LNCaP clone FGC (cell line): ENCODE results near the gene KRTAP10-1.

Source experiments
- DNase-seq: peaks from one replicate; pipeline ENCODE4 v3.0.0-alpha.2; 2011; ENCODE audit warnings: low read depth
- H3K4me3 ChIP-seq: 2 replicates; pipeline ENCODE4 v1.5.1; 2011; ENCODE audit warnings: mild to moderate bottlenecking, low read depth, low read length, control low read depth
- TF ChIP-seq, protein P1 (sequence below): IDR thresholded peaks from 2 replicates; pipeline ENCODE4 v1.5.1; 2012; ENCODE audit warnings: mild to moderate bottlenecking; ENCODE audit not compliant: control insufficient read depth, insufficient read depth; ENCODE audit errors: extremely low read depth

Gene KRTAP10-1

GRCh38 chr21:44509539-44509938, 30.5 kb downstream of the KRTAP10-1 start:
- TF ChIP-seq, protein P1, sequence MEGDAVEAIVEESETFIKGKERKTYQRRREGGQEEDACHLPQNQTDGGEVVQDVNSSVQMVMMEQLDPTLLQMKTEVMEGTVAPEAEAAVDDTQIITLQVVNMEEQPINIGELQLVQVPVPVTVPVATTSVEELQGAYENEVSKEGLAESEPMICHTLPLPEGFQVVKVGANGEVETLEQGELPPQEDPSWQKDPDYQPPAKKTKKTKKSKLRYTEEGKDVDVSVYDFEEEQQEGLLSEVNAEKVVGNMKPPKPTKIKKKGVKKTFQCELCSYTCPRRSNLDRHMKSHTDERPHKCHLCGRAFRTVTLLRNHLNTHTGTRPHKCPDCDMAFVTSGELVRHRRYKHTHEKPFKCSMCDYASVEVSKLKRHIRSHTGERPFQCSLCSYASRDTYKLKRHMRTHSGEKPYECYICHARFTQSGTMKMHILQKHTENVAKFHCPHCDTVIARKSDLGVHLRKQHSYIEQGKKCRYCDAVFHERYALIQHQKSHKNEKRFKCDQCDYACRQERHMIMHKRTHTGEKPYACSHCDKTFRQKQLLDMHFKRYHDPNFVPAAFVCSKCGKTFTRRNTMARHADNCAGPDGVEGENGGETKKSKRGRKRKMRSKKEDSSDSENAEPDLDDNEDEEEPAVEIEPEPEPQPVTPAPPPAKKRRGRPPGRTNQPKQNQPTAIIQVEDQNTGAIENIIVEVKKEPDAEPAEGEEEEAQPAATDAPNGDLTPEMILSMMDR = peak; percentile 89
- DNase-seq = peak; percentile 94
- H3K4me3 ChIP-seq = no peak overlapping the region

DNA sequence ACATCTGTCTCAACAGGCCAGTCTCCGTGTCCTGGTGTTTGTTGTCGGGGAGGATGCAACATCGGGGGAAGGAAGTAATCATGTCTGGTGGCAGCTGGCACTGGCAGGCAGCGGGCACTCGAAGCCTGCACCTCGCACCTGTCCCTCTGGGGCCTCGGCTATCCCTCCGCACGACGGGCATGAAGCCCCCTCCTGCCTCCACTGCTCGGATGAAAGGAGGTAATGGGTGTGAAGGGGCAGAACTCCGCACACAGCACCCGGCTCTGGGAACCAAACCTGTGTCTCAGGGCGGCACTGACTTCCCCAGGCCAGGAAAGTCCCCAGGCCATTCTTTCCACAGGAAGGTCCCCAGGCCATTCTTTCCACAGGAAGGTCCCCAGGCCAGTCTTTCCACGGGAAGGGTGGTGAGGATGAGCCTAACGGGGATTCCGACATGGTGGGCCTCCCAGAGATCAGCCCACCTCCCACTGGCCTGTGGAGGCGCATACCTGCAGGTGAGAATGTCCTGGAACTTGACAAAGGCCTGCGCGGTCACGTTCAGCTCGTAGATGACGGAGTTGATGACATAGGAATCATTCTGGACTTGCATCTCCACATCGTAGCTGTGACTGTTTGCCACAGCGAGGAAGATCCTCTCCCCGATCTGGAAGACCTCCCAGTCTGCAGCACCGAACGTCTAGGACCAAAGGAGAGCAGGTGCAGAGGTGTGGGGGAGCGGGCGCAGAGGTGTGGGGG, 31.1 kb downstream of the KRTAP10-1 start:
- no peak for DNase-seq

GRCh38 chr21:44508426-44508710, 31.6 kb downstream of the KRTAP10-1 start:
- no peak overlapping the region for H3K4me3 ChIP-seq
- no peak for DNase-seq
- TF ChIP-seq, protein P1 = no peak

More for the DNA sequence above, 31.1 kb downstream of the KRTAP10-1 start:
- no peak overlapping the region for H3K4me3 ChIP-seq
- TF ChIP-seq, protein P1 = no peak

DNA sequence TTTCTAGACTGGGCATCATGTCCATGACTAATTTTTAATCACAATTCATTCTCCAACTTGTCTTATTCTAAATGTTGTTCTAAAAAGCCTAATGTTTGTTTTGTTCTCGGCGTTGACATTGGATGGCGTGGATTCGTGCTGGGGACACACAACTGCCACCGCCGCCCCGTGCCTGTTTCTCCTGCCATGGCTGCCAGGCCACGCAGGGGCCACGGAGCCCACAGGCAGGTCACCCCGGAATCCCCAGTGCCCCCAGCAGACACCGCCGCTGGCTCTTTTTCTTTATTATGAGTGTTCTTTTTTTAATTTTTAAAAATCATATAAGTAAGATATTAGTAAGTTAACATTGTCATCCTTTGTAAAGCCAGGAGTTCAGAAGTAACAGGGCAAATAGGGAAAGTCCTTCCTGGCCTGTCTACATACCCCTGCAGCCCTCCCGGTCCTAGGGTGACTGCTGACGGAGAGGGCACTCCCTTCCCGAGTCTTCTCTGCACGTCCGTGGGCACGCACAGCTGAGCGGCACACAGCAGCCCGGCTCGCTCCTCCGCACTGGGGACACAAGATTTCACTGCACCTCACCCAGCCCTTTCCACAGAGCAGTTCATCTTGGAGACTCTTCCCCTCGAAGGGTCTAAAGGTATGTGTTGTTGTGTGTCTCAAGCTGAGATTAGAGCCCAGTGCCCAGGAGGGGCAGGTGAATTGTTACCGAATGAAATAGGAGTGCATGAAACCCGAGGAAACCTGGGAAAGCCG, 32.1 kb downstream of the KRTAP10-1 start:
- DNase-seq = no peak
- H3K4me3 ChIP-seq = no peak overlapping the region
- TF ChIP-seq, protein P1 = no peak

DNA sequence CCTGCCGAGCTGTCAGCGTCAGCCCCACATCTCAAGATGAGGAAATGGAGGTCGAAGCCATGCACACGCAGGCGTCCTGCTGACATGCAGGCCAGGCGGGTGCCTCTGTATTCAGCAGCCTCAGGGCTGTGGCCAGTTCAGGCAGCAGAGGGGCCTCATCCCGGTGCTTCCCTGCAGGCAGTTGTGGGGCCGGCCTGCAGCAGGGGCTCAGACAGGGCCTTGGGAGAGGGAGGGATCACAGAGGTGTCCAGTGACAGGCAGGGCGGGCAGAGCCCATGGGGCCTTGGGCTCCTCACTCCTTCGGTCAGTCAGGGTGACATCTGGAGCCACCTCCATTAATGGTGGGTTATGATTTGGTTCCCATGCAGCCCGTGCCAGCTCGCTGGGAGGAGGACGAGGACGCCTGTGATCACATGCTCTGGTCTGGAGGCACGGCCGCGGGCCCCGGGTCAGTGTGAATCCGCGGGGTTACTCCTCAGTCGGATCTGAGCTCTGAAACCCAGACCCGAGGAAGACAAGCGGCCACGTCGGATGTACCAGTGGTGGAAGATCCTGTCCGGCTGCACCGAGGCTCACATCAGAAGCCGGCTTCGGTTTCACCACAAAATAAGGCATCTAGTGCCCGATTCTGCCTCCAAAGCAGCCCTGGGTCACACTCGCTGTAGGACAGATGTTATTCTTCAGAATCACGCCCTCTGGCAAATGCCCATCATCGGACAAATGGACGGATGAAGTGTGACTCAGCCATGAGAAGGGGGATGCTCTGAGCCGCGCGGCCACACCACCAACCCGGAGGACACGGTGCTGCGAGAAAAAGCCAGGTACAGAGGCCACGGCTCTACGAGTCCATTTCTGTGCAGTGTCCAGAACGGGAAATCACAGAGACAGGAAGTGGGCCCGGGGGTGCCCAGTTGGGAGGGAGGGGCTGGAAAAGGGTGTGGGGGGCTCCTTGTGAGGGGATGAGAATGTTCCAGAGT, 33.4 kb downstream of the KRTAP10-1 start:
- TF ChIP-seq, protein P1 = no peak
- DNase-seq = no peak
- H3K4me3 ChIP-seq = no peak overlapping the region

DNA sequence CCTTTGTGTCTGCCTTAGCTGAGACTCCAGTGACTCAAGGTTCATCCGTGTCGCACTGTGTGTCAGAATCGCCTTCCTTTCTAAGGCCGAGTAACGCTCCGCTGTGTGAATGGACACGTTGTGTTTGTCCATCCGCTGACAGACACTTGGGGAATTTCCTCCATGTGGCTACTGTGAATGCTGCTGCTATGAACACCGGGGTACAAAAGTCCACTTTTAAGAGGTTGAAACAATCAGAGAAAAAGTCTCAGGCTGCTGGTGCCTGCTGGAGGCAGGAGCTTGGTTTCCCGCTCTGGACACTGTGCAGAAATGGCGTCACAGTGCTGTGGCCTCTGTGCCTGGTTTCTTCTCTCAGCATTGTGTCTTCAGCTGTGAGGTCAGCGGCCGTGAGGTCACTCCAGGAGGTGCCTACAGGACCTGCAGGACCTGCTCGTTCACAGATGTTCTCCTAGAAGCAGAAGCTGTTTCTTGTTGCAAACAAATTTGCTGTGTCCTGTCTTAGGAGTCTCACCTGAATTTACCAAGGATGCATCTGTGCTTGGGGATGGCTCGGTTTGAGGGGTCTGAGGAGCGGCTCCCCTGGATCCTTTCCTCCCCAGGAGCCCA, 34.2 kb downstream of the KRTAP10-1 start:
- DNase-seq = no peak
- TF ChIP-seq, protein P1 = no peak
- no peak overlapping the region for H3K4me3 ChIP-seq
